Fibroblast of peridontal ligament (primary cell): Measurements from ENCODE around the gene INPP4B.
A peak's percentile ranks its signal among the peaks of the same experiment; 100 is the strongest.
"Not testable (repeated sequence)": the region's sequence is repeated elsewhere in the genome, so short reads cannot be mapped to it uniquely, and the experiment has no call there.

Experiments
- DNase-seq: peaks from one replicate; pipeline ENCODE4 v3.0.0-alpha.2; 2010; ENCODE audit errors: extremely low read depth

Gene INPP4B

GRCh38 chr4:142091085-142091513, 755.0 kb downstream of the INPP4B start:
- peak; percentile 94 for DNase-seq

GRCh38 chr4:142088906-142089305, 757.2 kb downstream of the INPP4B start:
- DNase-seq = peak; percentile 48

GRCh38 chr4:142085513-142086292, 760.4 kb downstream of the INPP4B start:
- no peak for DNase-seq

- no peak for DNase-seq
These were observed 762.8 kb downstream of the INPP4B start for GRCh38 chr4:142083264-142083663.

- no peak for DNase-seq
These were observed 765.1 kb downstream of the INPP4B start for GRCh38 chr4:142081025-142081424.

- DNase-seq = no peak
These were observed 766.1 kb downstream of the INPP4B start for GRCh38 chr4:142079959-142080358.

- no peak for DNase-seq
These were observed 769.1 kb downstream of the INPP4B start for GRCh38 chr4:142077048-142077447.

GRCh38 chr4:142068304-142068703, 777.8 kb downstream of the INPP4B start:
- DNase-seq = not testable (repeated sequence)

GRCh38 chr4:142066562-142066961, 779.5 kb downstream of the INPP4B start:
- DNase-seq = not testable (repeated sequence)

GRCh38 chr4:142065086-142065647, 780.9 kb downstream of the INPP4B start:
- no peak for DNase-seq

GRCh38 chr4:142064181-142064580, 781.9 kb downstream of the INPP4B start:
- DNase-seq = no peak

- DNase-seq = no peak
These were observed 800.1 kb downstream of the INPP4B start for GRCh38 chr4:142045996-142046395.

- DNase-seq = peak; percentile 44
These were observed 801.8 kb downstream of the INPP4B start for GRCh38 chr4:142044271-142044670.

GRCh38 chr4:142043509-142043908, 802.6 kb downstream of the INPP4B start:
- DNase-seq = peak; percentile 47

- no peak for DNase-seq
These were observed 804.3 kb downstream of the INPP4B start for GRCh38 chr4:142041788-142042187.

- no peak for DNase-seq
These were observed 806.1 kb downstream of the INPP4B start for GRCh38 chr4:142040043-142040442.

- DNase-seq = no peak
These were observed 809.1 kb downstream of the INPP4B start for GRCh38 chr4:142036795-142037583.

GRCh38 chr4:142035566-142035965, 810.5 kb downstream of the INPP4B start:
- DNase-seq = no peak

- DNase-seq = no peak
These were observed 812.0 kb downstream of the INPP4B start for GRCh38 chr4:142034101-142034500.

- no peak for DNase-seq
These were observed 816.1 kb downstream of the INPP4B start for GRCh38 chr4:142030010-142030409.

- DNase-seq = no peak
These were observed 824.3 kb downstream of the INPP4B start for GRCh38 chr4:142021761-142022160.

GRCh38 chr4:142021181-142021580, 824.9 kb downstream of the INPP4B start:
- peak; percentile 53 for DNase-seq

GRCh38 chr4:142016031-142016430, 830.1 kb downstream of the INPP4B start:
- DNase-seq = no peak
